ENCODE data around the gene LRP1-AS.

Gene LRP1-AS

GRCh38 chr12:57146961-57147944 lies at the start of gene LRP1-AS:
LRP1-AS (minus strand) TSS chr12:57147619.
- DNase-seq (ENCODE audit: low spot score): no peak

GRCh38 chr12:57196956-57197355 lies 49.5 kb upstream of the LRP1-AS start:
- DNase-seq (ENCODE audit: low spot score): no peak

GRCh38 chr12:57196439-57196838 lies 49.0 kb upstream of the LRP1-AS start:
- no peak for DNase-seq (ENCODE audit: low spot score)

GRCh38 chr12:57195611-57196371 lies 48.4 kb upstream of the LRP1-AS start:
- no peak for DNase-seq (ENCODE audit: low spot score)

- DNase-seq (ENCODE audit: low spot score): no peak
Measured at GRCh38 chr12:57195186-57195585, 47.8 kb upstream of the LRP1-AS start.

GRCh38 chr12:57194253-57194652 lies 46.8 kb upstream of the LRP1-AS start:
- DNase-seq (ENCODE audit: low spot score): no peak

GRCh38 chr12:57193706-57194245 lies 46.4 kb upstream of the LRP1-AS start:
- no peak for DNase-seq (ENCODE audit: low spot score)

GRCh38 chr12:57192920-57193319 lies 45.5 kb upstream of the LRP1-AS start:
- no peak for DNase-seq (ENCODE audit: low spot score)

GRCh38 chr12:57191410-57191809 lies 44.0 kb upstream of the LRP1-AS start:
- no peak for DNase-seq (ENCODE audit: low spot score)

GRCh38 chr12:57190821-57191220 lies 43.4 kb upstream of the LRP1-AS start:
- no peak for DNase-seq (ENCODE audit: low spot score)

- DNase-seq (ENCODE audit: low spot score): no peak
Measured at GRCh38 chr12:57190037-57190436, 42.6 kb upstream of the LRP1-AS start.

- no peak for DNase-seq (ENCODE audit: low spot score)
Measured at GRCh38 chr12:57188090-57188425, 40.6 kb upstream of the LRP1-AS start.

GRCh38 chr12:57187222-57188089 lies 40.0 kb upstream of the LRP1-AS start:
- DNase-seq (ENCODE audit: low spot score): no peak

GRCh38 chr12:57185906-57186508 lies 38.6 kb upstream of the LRP1-AS start:
- DNase-seq (ENCODE audit: low spot score): no peak

GRCh38 chr12:57185403-57185802 lies 38.0 kb upstream of the LRP1-AS start:
- DNase-seq (ENCODE audit: low spot score): no peak

GRCh38 chr12:57183939-57184725 lies 36.7 kb upstream of the LRP1-AS start:
- no peak for DNase-seq (ENCODE audit: low spot score)

GRCh38 chr12:57182918-57183575 lies 35.6 kb upstream of the LRP1-AS start:
- DNase-seq (ENCODE audit: low spot score): peak; percentile 83

- DNase-seq (ENCODE audit: low spot score): no peak
Measured at GRCh38 chr12:57181561-57182155, 34.2 kb upstream of the LRP1-AS start.

- DNase-seq (ENCODE audit: low spot score): no peak
Measured at GRCh38 chr12:57181072-57181471, 33.7 kb upstream of the LRP1-AS start.

Data from hematopoietic multipotent progenitor cell treated with erythropoietin and hydrocortisone succinate and interleukin-3 and kit ligand, for 15 days (in vitro differentiated cells).